HepG2 (cell line): ENCODE results near the gene PRDM15. TPM values are rescaled to one million over a fixed set of nuclear protein-coding genes. Genes with fewer than 3 reads are reported as not detected.

ENCODE experiments used
- ATAC-seq: fragments of 200-7000 bp; cut with Tn5 transposase; 3 replicates; pipeline ENCODE4 v1.9.1; 2020; ENCODE audit warnings: mild to moderate bottlenecking, moderate library complexity
- BruUV-seq: library from RNA; stranded (reverse); fragments of 400-500 nt; replicated peaks from 2 replicates; lab custom pipeline; 2021; lab: Mats Ljungman, UMichigan
- CTCF ChIA-PET: fragments of 300-600 bp; formaldehyde crosslinking; extraction: SDS; loops from one replicate; lab custom pipeline; 2021; ENCODE audit warnings: low total read pairs, inconsistent platforms, low intra/inter-chr PET ratio; lab: Yijun Ruan, JAX
- POLR2A ChIA-PET: fragments of 350-600 bp; sonication (Branson Sonifier 250); formaldehyde crosslinking; loops from one replicate; lab custom pipeline; 2020; ENCODE audit warnings: antibody characterized with exemption, inconsistent platforms; lab: Yijun Ruan, JAX
- DNase-seq: peaks from one replicate; pipeline ENCODE4 v3.0.0-alpha.2; 2015; ENCODE audit warnings: low spot score
- FAIRE-seq: peaks from 3 replicates; lab custom pipeline; 2011; peaks lifted over from hg19 to GRCh38; lab: Jason Lieb, UNC
- H2AFZ ChIP-seq: one replicate; pipeline ENCODE4 v1.6.1; 2011; ENCODE audit warnings: low read length, inconsistent platforms
- H3K27ac ChIP-seq: fragments of 300-600 bp; 3 replicates; pipeline ENCODE4 v1.8.0; 2011; ENCODE audit warnings: mixed run types, mild to moderate bottlenecking, mixed read lengths, low read length, inconsistent platforms; ENCODE audit not compliant: insufficient read depth; ENCODE audit errors: extremely low read length
- H3K27me3 ChIP-seq, 2 experiments: fragments of 200-600 bp in 1 of 2; 2 replicates in 1 of 2; 3 replicates in 1 of 2; pipeline versions ENCODE4 v1.6.0 to v1.8.0; 2011; ENCODE audit warnings: low read length in 2 of 2, mild to moderate bottlenecking in 2 of 2, moderate library complexity in 2 of 2, inconsistent platforms in 1 of 2; ENCODE audit not compliant: insufficient read depth in 2 of 2, control insufficient read depth in 1 of 2
- H3K36me3 ChIP-seq, 2 experiments: fragments of 200-600 bp in 1 of 2; replicated peaks in 1 of 2; 2 replicates in 1 of 2; 3 replicates in 1 of 2; pipeline versions ENCODE4 v1.5.1 to v1.8.0; 2011; ENCODE audit warnings: low read length in 2 of 2, inconsistent platforms in 1 of 2; ENCODE audit not compliant: insufficient read depth in 2 of 2, control insufficient read depth in 1 of 2
- H3K4me1 ChIP-seq: 2 replicates; pipeline ENCODE4 v1.5.1; 2012; ENCODE audit warnings: low read length, inconsistent platforms; ENCODE audit not compliant: insufficient read depth
- H3K4me2 ChIP-seq: 2 replicates; pipeline ENCODE4 v1.6.0; 2011; ENCODE audit warnings: low read depth, low read length, inconsistent platforms
- H3K4me3 ChIP-seq, 3 experiments: fragments of 200-600 bp in 1 of 3; sonication (generic), shearing (Covaris generic) in 1 of 3; replicated peaks in 1 of 3; 2 replicates each; pipeline ENCODE4 v1.5.1; 2011 to 2016; ENCODE audit warnings: low read length in 3 of 3, inconsistent platforms in 2 of 3, low read depth in 2 of 3, mild to moderate bottlenecking in 2 of 3, control low read depth in 1 of 3, mixed read lengths in 1 of 3; ENCODE audit not compliant: insufficient read depth in 1 of 3
- H3K79me2 ChIP-seq: one replicate; pipeline ENCODE4 v1.6.1; 2011; ENCODE audit warnings: low read length, inconsistent platforms; ENCODE audit not compliant: insufficient read depth
- H3K9ac ChIP-seq: 2 replicates; pipeline ENCODE4 v1.6.0; 2011; ENCODE audit warnings: mild to moderate bottlenecking, low read depth, low read length, inconsistent platforms; ENCODE audit not compliant: insufficient read depth
- H3K9me3 ChIP-seq: 2 replicates; pipeline ENCODE4 v1.5.1; 2012; ENCODE audit warnings: mild to moderate bottlenecking, low read length
- H4K20me1 ChIP-seq: 2 replicates; pipeline ENCODE4 v1.6.0; 2011; ENCODE audit warnings: inconsistent platforms, mild to moderate bottlenecking, low read length, moderate library complexity; ENCODE audit not compliant: insufficient read depth
- STAT6 ChIP-seq: sonication (generic); formaldehyde crosslinking; IDR thresholded peaks from 2 replicates; pipeline ENCODE4 v1.4.0; 2020; ENCODE audit warnings: missing genetic modification reagents, mild to moderate bottlenecking, borderline replicate concordance
- ZNF501 ChIP-seq: sonication (generic); formaldehyde crosslinking; IDR thresholded peaks from 2 replicates; pipeline ENCODE4 v1.5.1; 2020; ENCODE audit warnings: mild to moderate bottlenecking, moderate library complexity, missing genetic modification reagents
- ZNF607 ChIP-seq: sonication (generic); formaldehyde crosslinking; IDR thresholded peaks from 2 replicates; pipeline ENCODE4 v1.5.1; 2020; ENCODE audit warnings: missing genetic modification reagents, mild to moderate bottlenecking, borderline replicate concordance
- ZNF737 ChIP-seq: sonication (generic); formaldehyde crosslinking; IDR thresholded peaks from 2 replicates; pipeline ENCODE4 v1.5.0; 2020; ENCODE audit warnings: missing genetic modification reagents, mild to moderate bottlenecking, borderline replicate concordance
- WGBS: methylation state at CpG from one replicate; pipeline ENCODE4 v1.1.6; 2017; ENCODE audit warnings: low lambda C conversion rate; 5-methylcytosine and 5-hydroxymethylcytosine counted together
- in situ Hi-C: cut with HindIII; loops from 2 replicates; pipeline ENCODE4 v1.10.0; 2017; ENCODE audit warnings: low pct_unique_long_range_greater_than_20kb; ENCODE audit not compliant: extremely low pct_ligation_motif_present
- intact Hi-C: fragments of 100-400 bp; cut with micrococcal nuclease; formaldehyde crosslinking; loops from one replicate; pipeline ENCODE4 v1.10.0; 2022; ENCODE audit not compliant: unreplicated experiment
- polyA plus RNA-seq, 8 experiments: library from polyadenylated mRNA; depleted of rRNA in 3 of 8; stranded (reverse) in 7 of 8; unstranded in 1 of 8; fragments of >200 nt; fragmentation: Illumina TruSeq in 4 of 8; extraction: Trizol in 4 of 8; gene quantifications; 2 replicates each; pipeline versions ENCODE4 v1.2.1 to v1.2.3, GENCODE V29; 2011 to 2016; ENCODE audit warnings: low read depth in 4 of 8, missing spikeins in 1 of 8, mixed read lengths in 1 of 8; ENCODE audit not compliant: insufficient read depth in 1 of 8
- total RNA-seq, 5 experiments: library from RNA; depleted of rRNA; stranded (reverse); fragments of >200 nt; fragmentation: Illumina TruSeq; extraction: Trizol; gene quantifications; 2 replicates each; pipeline ENCODE4 v1.2.3, GENCODE V29; 2016; ENCODE audit warnings: low read depth in 1 of 5

PRDM15 gene
- total and polyA plus RNA-seq, 2 of the 13 experiments (the other 11 are each of a cell fraction or from before 2014, with no cell fraction given): 4.0 to 6.9 TPM

- TF ChIP-seq STAT6 (CRISPR knock-in tag): no peak
Observed at GRCh38 chr21:41926117-41926806, 47.1 kb upstream of the PRDM15 start (continued).

GRCh38 chr21:41925767-41926116 lies 46.6 kb upstream of the PRDM15 start:
- no peak for DNase-seq
- Histone ChIP-seq H3K4me3 (peak overlapping the region; percentile 41 to 71 (median 65); a peak in 5 of 6 replicates), H3K9me3 (no peaks in the 10 kb centered on the region), H3K4me1 (peaks cover 56% of the 10 kb centered on the region), H3K36me3 (no peaks in the 10 kb centered on the region; a peak in 1 of 5 replicates), H3K27me3 (no peaks in the 10 kb centered on the region), H3K79me2 (peaks cover 1% of the 10 kb centered on the region), H2AFZ (no peak overlapping the region), H4K20me1 (no peaks in the 10 kb centered on the region), H3K9ac (peak overlapping the region; percentile 82; the same call in 1 of the 2 replicates), H3K27ac (peak overlapping the region; percentile 94), H3K4me2 (peak overlapping the region; percentile 97)
- in situ Hi-C loops (no loop called here), intact Hi-C loops (no loop called here)
- ATAC-seq: peak; percentile 11; the same call in 1 of the 3 replicates
- WGBS: 31% methylated on average over 4 of the region's 4 CpGs
- FAIRE-seq: no peak
- TF ChIP-seq ZNF737 (CRISPR knock-in tag): no peak
- TF ChIP-seq ZNF501 (CRISPR knock-in tag): peak; percentile 35
- peak; percentile 16; the same call in 1 of the 2 replicates for TF ChIP-seq ZNF607 (CRISPR knock-in tag)
- ChIA-PET POLR2A (interaction anchor here (0.8 to 2.8 kb wide), 14 partner anchors 8 to 460 kb away, joined by 3 to 16 read pairs (median 3); partner anchors contain the start of genes PRDM15 and ZBTB21), CTCF (no interaction called here)
- BruUV-seq: TSS peak; percentile 43
